A549 (cell line): ENCODE measurements around the gene PKP1.

Experiments used
- CEBPB ChIP-seq, 2 experiments: fragments of >200 bp in 1 of 2; sonication (Bioruptor Twin) in 1 of 2; formaldehyde crosslinking in 1 of 2; IDR thresholded peaks; 2 replicates each; pipeline ENCODE4 v1.6.1; 2012 to 2016
- CHD2 ChIP-seq: fragments of 150-350 bp; IDR thresholded peaks from 2 replicates; pipeline ENCODE4 v1.6.1; 2014; ENCODE audit warnings: low read length; ENCODE audit not compliant: partially characterized antibody
- CTCF ChIP-seq: fragments of >200 bp; sonication (Bioruptor Twin); formaldehyde crosslinking; IDR thresholded peaks from 3 replicates; pipeline ENCODE4 v1.5.1; 2016
- ELK1 ChIP-seq: fragments of 150-350 bp; IDR thresholded peaks from 2 replicates; pipeline ENCODE4 v1.6.1; 2014; ENCODE audit warnings: low read depth, mild to moderate bottlenecking, low read length
- EP300 ChIP-seq, 2 experiments: fragments of >200 bp; sonication (Bioruptor Twin); formaldehyde crosslinking; IDR thresholded peaks; 2 replicates in 1 of 2; 3 replicates in 1 of 2; pipeline ENCODE4 v1.6.1; 2016 to 2017
- ESRRA ChIP-seq: fragments of 150-350 bp; IDR thresholded peaks from 2 replicates; pipeline ENCODE4 v1.6.1; 2014; ENCODE audit warnings: mild to moderate bottlenecking, low read length, borderline replicate concordance
- KDM1A ChIP-seq: fragments of 200-600 bp; sonication (generic); IDR thresholded peaks from 2 replicates; pipeline ENCODE4 v1.6.1; 2016; ENCODE audit warnings: low read depth, mild to moderate bottlenecking
- POLR2A ChIP-seq: IDR thresholded peaks from 2 replicates; pipeline ENCODE4 v1.6.1; 2012; ENCODE audit warnings: mild to moderate bottlenecking, low read length
- RAD21 ChIP-seq, 2 experiments: fragments of >200 bp in 1 of 2; sonication (Bioruptor Twin) in 1 of 2; formaldehyde crosslinking in 1 of 2; IDR thresholded peaks in 1 of 2; conservative IDR thresholded peaks in 1 of 2; 2 replicates in 1 of 2; 3 replicates in 1 of 2; pipeline ENCODE4 v1.6.1; 2012 to 2018; ENCODE audit warnings: inconsistent platforms in 1 of 2
- RARB ChIP-seq: fragments of 250-450 bp; sonication (Bioruptor Pico); IDR thresholded peaks from 2 replicates; pipeline ENCODE4 v1.8.0; 2021; ENCODE audit warnings: mild to moderate bottlenecking, moderate library complexity
- RCOR1 ChIP-seq: fragments of 150-350 bp; IDR thresholded peaks from 2 replicates; pipeline ENCODE4 v1.6.1; 2014; ENCODE audit warnings: antibody characterized with exemption, low read length, low read depth
- RFX5 ChIP-seq: fragments of 450-650 bp; IDR thresholded peaks from 2 replicates; pipeline ENCODE4 v1.7.1; 2014; ENCODE audit warnings: antibody characterized with exemption, mild to moderate bottlenecking, moderate library complexity
- RNF2 ChIP-seq: fragments of 200-600 bp; sonication (generic); IDR thresholded peaks from 2 replicates; pipeline ENCODE4 v1.6.1; 2016; ENCODE audit warnings: low read depth, mild to moderate bottlenecking, antibody characterized with exemption, moderate library complexity, borderline replicate concordance
- TF ChIP-seq, protein P1 (sequence below): fragments of 200-600 bp; sonication (generic); IDR thresholded peaks from 2 replicates; pipeline ENCODE4 v1.6.1; 2016; ENCODE audit warnings: antibody characterized with exemption, mild to moderate bottlenecking, moderate library complexity

DNA sequence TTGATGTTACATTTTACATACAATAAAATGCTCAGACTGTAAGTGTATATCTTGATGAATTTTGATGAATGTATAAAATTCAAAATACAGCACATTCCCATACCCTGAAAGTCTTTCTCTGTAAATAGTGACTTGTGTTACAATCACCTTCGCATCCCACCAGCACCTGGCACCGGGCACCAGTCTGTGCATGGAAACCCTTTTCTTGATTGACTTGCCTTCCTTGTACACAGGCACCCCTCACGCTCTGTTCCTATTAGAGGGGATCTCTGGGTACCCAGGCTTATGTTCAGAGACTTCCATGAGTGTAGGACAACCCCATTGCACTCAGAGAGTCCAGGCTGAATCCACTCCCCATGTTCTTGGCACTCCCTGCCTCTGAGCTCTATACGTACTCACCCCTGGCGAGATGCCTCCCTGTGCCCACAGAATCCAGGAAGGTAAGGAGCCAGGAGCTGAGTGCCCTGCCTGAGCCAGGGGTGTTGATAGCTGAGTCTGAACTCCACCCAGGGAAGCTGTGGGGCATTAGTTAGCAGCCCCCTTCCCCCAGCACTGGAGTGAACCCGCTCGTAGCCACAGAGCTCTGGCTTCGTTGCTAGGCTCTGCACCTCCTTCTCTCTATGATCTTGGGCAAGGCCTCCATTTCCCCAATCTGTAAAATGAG is 22.5 kb upstream of the PKP1 start:
- TF ChIP-seq POLR2A (no peak), RCOR1 (no peak), CTCF (no peak), RFX5 (no peak), EP300 (IDR thresholded peaks at IDR 0.05) (no peak), ELK1 (no peak), CHD2 (no peak), CEBPB (IDR thresholded peaks at IDR 0.05) (no peak), KDM1A (no peak), RNF2 (no peak), RAD21 (conservative IDR thresholded peaks at IDR 0.05 in 1 of 2, IDR thresholded peaks at IDR 0.05 in 1 of 2) (no peak), ESRRA (no peak), RARB (no peak)
- TF ChIP-seq, protein P1, sequence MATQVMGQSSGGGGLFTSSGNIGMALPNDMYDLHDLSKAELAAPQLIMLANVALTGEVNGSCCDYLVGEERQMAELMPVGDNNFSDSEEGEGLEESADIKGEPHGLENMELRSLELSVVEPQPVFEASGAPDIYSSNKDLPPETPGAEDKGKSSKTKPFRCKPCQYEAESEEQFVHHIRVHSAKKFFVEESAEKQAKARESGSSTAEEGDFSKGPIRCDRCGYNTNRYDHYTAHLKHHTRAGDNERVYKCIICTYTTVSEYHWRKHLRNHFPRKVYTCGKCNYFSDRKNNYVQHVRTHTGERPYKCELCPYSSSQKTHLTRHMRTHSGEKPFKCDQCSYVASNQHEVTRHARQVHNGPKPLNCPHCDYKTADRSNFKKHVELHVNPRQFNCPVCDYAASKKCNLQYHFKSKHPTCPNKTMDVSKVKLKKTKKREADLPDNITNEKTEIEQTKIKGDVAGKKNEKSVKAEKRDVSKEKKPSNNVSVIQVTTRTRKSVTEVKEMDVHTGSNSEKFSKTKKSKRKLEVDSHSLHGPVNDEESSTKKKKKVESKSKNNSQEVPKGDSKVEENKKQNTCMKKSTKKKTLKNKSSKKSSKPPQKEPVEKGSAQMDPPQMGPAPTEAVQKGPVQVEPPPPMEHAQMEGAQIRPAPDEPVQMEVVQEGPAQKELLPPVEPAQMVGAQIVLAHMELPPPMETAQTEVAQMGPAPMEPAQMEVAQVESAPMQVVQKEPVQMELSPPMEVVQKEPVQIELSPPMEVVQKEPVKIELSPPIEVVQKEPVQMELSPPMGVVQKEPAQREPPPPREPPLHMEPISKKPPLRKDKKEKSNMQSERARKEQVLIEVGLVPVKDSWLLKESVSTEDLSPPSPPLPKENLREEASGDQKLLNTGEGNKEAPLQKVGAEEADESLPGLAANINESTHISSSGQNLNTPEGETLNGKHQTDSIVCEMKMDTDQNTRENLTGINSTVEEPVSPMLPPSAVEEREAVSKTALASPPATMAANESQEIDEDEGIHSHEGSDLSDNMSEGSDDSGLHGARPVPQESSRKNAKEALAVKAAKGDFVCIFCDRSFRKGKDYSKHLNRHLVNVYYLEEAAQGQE: no peak
